H9 (cell line): ENCODE measurements around the gene HS3ST2. TPM values are rescaled to one million over a fixed set of nuclear protein-coding genes. Genes with fewer than 3 reads are reported as not detected.

Source experiments
- DNase-seq: peaks from one replicate; pipeline ENCODE4 v3.0.0-alpha.2; 2017
- H2AFZ ChIP-seq: one replicate; pipeline ENCODE4 v1.6.1; 2013; ENCODE audit warnings: mild to moderate bottlenecking, low read length, control low read depth, moderate library complexity
- H2AK5ac ChIP-seq: 2 replicates; pipeline ENCODE4 v1.6.1; 2013; ENCODE audit warnings: low read length, control low read depth, mixed read lengths; ENCODE audit not compliant: insufficient read length
- H2BK120ac ChIP-seq: one replicate; pipeline ENCODE4 v1.6.1; 2013; ENCODE audit warnings: low read depth, mild to moderate bottlenecking, low read length, control low read depth, inconsistent platforms; ENCODE audit not compliant: poor library complexity, severe bottlenecking
- H2BK12ac ChIP-seq: 2 replicates; pipeline ENCODE4 v1.6.1; 2013; ENCODE audit warnings: low read length, control low read depth, mixed read lengths, low read depth; ENCODE audit not compliant: insufficient read length
- H2BK15ac ChIP-seq: 2 replicates; pipeline ENCODE4 v1.6.1; 2013; ENCODE audit warnings: low read depth, low read length, control low read depth
- H2BK20ac ChIP-seq: one replicate; pipeline ENCODE4 v1.6.1; 2013; ENCODE audit warnings: low read depth, mild to moderate bottlenecking, low read length, control low read depth, inconsistent platforms; ENCODE audit not compliant: poor library complexity, severe bottlenecking
- H2BK5ac ChIP-seq: 2 replicates; pipeline ENCODE4 v1.6.1; 2013; ENCODE audit warnings: low read length, control low read depth, mixed read lengths; ENCODE audit not compliant: insufficient read length
- H3K14ac ChIP-seq: 2 replicates; pipeline ENCODE4 v1.6.1; 2013; ENCODE audit warnings: low read length, control low read depth; ENCODE audit not compliant: insufficient read depth
- H3K18ac ChIP-seq: 2 replicates; pipeline ENCODE4 v1.6.1; 2013; ENCODE audit warnings: low read depth, mild to moderate bottlenecking, mixed read lengths, low read length, control low read depth; ENCODE audit not compliant: insufficient read length
- H3K23ac ChIP-seq: 2 replicates; pipeline ENCODE4 v1.6.1; 2013; ENCODE audit warnings: low read length, control low read depth, mixed read lengths, low read depth; ENCODE audit not compliant: insufficient read length
- H3K23me2 ChIP-seq: 2 replicates; pipeline ENCODE4 v1.6.1; 2013; ENCODE audit warnings: low read depth, mild to moderate bottlenecking, mixed read lengths, low read length, control low read depth; ENCODE audit not compliant: insufficient read length, poor library complexity, severe bottlenecking
- H3K27ac ChIP-seq: 2 replicates; pipeline ENCODE4 v1.5.1; 2013; ENCODE audit warnings: low read length, control low read depth, mixed read lengths, low read depth; ENCODE audit not compliant: insufficient read length
- H3K27me3 ChIP-seq: 2 replicates; pipeline ENCODE4 v1.6.1; 2013; ENCODE audit warnings: low read length, control low read depth, inconsistent platforms; ENCODE audit not compliant: insufficient read depth
- H3K4ac ChIP-seq: 2 replicates; pipeline ENCODE4 v1.6.1; 2013; ENCODE audit warnings: low read depth, mild to moderate bottlenecking, control low read depth, inconsistent platforms, low read length, moderate library complexity
- H3K4me1 ChIP-seq: 2 replicates; pipeline ENCODE4 v1.6.1; 2013; ENCODE audit warnings: low read length, control low read depth, inconsistent platforms; ENCODE audit not compliant: insufficient read depth
- H3K4me2 ChIP-seq: 2 replicates; pipeline ENCODE4 v1.6.1; 2013; ENCODE audit warnings: low read length, control low read depth, mixed read lengths; ENCODE audit not compliant: insufficient read length, insufficient read depth
- H3K56ac ChIP-seq: 2 replicates; pipeline ENCODE4 v1.6.1; 2013; ENCODE audit warnings: low read depth, mild to moderate bottlenecking, mixed read lengths, low read length, control low read depth; ENCODE audit not compliant: insufficient read length
- H3K79me1 ChIP-seq: 2 replicates; pipeline ENCODE4 v1.6.1; 2013; ENCODE audit warnings: low read depth, mild to moderate bottlenecking, moderate library complexity, low read length, control low read depth, inconsistent platforms; ENCODE audit not compliant: insufficient read depth, poor library complexity, severe bottlenecking
- H3K79me2 ChIP-seq: 2 replicates; pipeline ENCODE4 v1.6.1; 2013; ENCODE audit warnings: low read length, control low read depth, inconsistent platforms; ENCODE audit not compliant: insufficient read depth
- H3K9ac ChIP-seq: 2 replicates; pipeline ENCODE4 v1.6.1; 2013; ENCODE audit warnings: low read length, control low read depth, mixed read lengths; ENCODE audit not compliant: insufficient read length; ENCODE audit errors: extremely low read depth
- H3K9me3 ChIP-seq: one replicate; pipeline ENCODE4 v1.6.1; 2013; ENCODE audit warnings: low read depth, low read length, inconsistent platforms; ENCODE audit not compliant: control insufficient read depth
- H3T11ph ChIP-seq: one replicate; pipeline ENCODE4 v1.6.1; 2013; ENCODE audit warnings: mild to moderate bottlenecking, low read length, control low read depth, inconsistent platforms
- H4K20me1 ChIP-seq: one replicate; pipeline ENCODE4 v1.6.1; 2013; ENCODE audit not compliant: control insufficient read depth, insufficient read length, insufficient read depth
- H4K5ac ChIP-seq: 2 replicates; pipeline ENCODE4 v1.6.1; 2013; ENCODE audit warnings: low read depth, mild to moderate bottlenecking, mixed read lengths, low read length, control low read depth; ENCODE audit not compliant: insufficient read length
- H4K8ac ChIP-seq: replicated peaks from 2 replicates; pipeline ENCODE4 v1.6.1; 2013; ENCODE audit warnings: low read length, control low read depth, mixed read lengths, low read depth; ENCODE audit not compliant: insufficient read length
- H4K91ac ChIP-seq: 2 replicates; pipeline ENCODE4 v1.6.1; 2013; ENCODE audit warnings: low read depth, mild to moderate bottlenecking, moderate library complexity, mixed read lengths, low read length, control low read depth; ENCODE audit not compliant: insufficient read length
- H3K27ac Mint-ChIP-seq, 3 experiments: 2 replicates in 2 of 3; 3 replicates in 1 of 3; pipeline ENCODE4 v1.8.0; 2020 to 2021; ENCODE audit warnings: mixed read lengths in 3 of 3, mild to moderate bottlenecking in 1 of 3, moderate library complexity in 1 of 3
- H3K27me3 Mint-ChIP-seq: 2 replicates; pipeline ENCODE4 v1.8.0; 2021; ENCODE audit warnings: low read depth, mild to moderate bottlenecking, moderate library complexity, mixed read lengths
- H3K36me3 Mint-ChIP-seq, 3 experiments: 2 replicates in 2 of 3; 3 replicates in 1 of 3; pipeline ENCODE4 v1.8.0; 2020 to 2021; ENCODE audit warnings: low read depth in 3 of 3, mixed read lengths in 3 of 3; ENCODE audit not compliant: insufficient read depth in 1 of 3
- H3K4me1 Mint-ChIP-seq, 2 experiments: 2 replicates each; pipeline ENCODE4 v1.8.0; 2020; ENCODE audit warnings: mixed read lengths in 2 of 2
- H3K4me3 Mint-ChIP-seq, 2 experiments: 2 replicates in 1 of 2; 3 replicates in 1 of 2; pipeline ENCODE4 v1.8.0; 2020 to 2021; ENCODE audit warnings: mild to moderate bottlenecking in 2 of 2, mixed read lengths in 2 of 2, moderate library complexity in 1 of 2
- H3K9me3 Mint-ChIP-seq, 2 experiments: 2 replicates in 1 of 2; 3 replicates in 1 of 2; pipeline ENCODE4 v1.8.0; 2020; ENCODE audit warnings: mild to moderate bottlenecking in 2 of 2, mixed read lengths in 2 of 2, moderate library complexity in 1 of 2
- CTCF ChIP-seq: fragments of 200-600 bp; sonication (generic); conservative IDR thresholded peaks from 3 replicates; pipeline ENCODE4 v1.8.0; 2021; ENCODE audit warnings: antibody characterized with exemption, mild to moderate bottlenecking
- WGBS: extraction: QIAGEN DNeasy Blood & Tissue Kit; methylation state at CpG from one replicate; pipeline ENCODE4 v1.1.7; 2013; ENCODE audit warnings: missing lambda C conversion rate, low lambda C conversion rate, mixed read lengths; ENCODE audit not compliant: insufficient read length; ENCODE audit errors: extremely low coverage; 5-methylcytosine and 5-hydroxymethylcytosine counted together
- total RNA-seq: library from RNA; stranded (reverse); gene quantifications from 2 replicates; pipeline ENCODE4 v1.2.1, GENCODE V29; 2021

Gene HS3ST2
- total RNA-seq, 1 experiment from 2014 or later, result 3.1 TPM

- Mint-ChIP-seq H3K9me3 (no peaks in the 10 kb centered on the region), H3K27ac (no peak overlapping the region), H3K27me3 (peaks cover 14% of the 10 kb centered on the region), H3K36me3 (no peaks in the 10 kb centered on the region), H3K4me1 (peaks cover 18 to 27% of the 10 kb centered on the region in 2 experiments), H3K4me3 (no peak overlapping the region)
- no peak overlapping the region for H2BK20ac ChIP-seq
- no peak overlapping the region for H2BK12ac ChIP-seq
- H2AFZ ChIP-seq, result no peak overlapping the region
- no peak for TF ChIP-seq CTCF
- no peak overlapping the region for H2BK120ac ChIP-seq
- no peak overlapping the region for H3K4me2 ChIP-seq
- no peaks in the 10 kb centered on the region for H3K79me1 ChIP-seq
- H4K8ac ChIP-seq, result no peak overlapping the region
- H3K9me3 ChIP-seq, result no peaks in the 10 kb centered on the region
- H3K4me1 ChIP-seq, result no peaks in the 10 kb centered on the region
- no peak overlapping the region for H3K14ac ChIP-seq
- H4K91ac ChIP-seq, result no peak overlapping the region
- H3K27ac ChIP-seq, result no peak overlapping the region
- H3K18ac ChIP-seq, result no peak overlapping the region
- no peak overlapping the region for H3K9ac ChIP-seq
- WGBS, result no CpG with 5 or more reads among the region's 1 CpG
- H2AK5ac ChIP-seq, result no peak overlapping the region
- no peaks in the 10 kb centered on the region for H3K27me3 ChIP-seq
- no peak overlapping the region for H4K5ac ChIP-seq
- H3K79me2 ChIP-seq, result no peaks in the 10 kb centered on the region
- no peak overlapping the region for H3K4ac ChIP-seq
- H3K56ac ChIP-seq, result no peak overlapping the region
- no peak overlapping the region for H3T11ph ChIP-seq
- DNase-seq, result no peak
- H3K23ac ChIP-seq, result no peak overlapping the region
- H2BK15ac ChIP-seq, result no peak overlapping the region
- H4K20me1 ChIP-seq, result no peaks in the 10 kb centered on the region
- H2BK5ac ChIP-seq, result no peak overlapping the region
- H3K23me2 ChIP-seq, result no peaks in the 10 kb centered on the region
Measured at GRCh38 chr16:22942811-22943210, 128.8 kb downstream of the HS3ST2 start.
